ENCODE data around the gene PCIF1. TPM values are rescaled to one million over a fixed set of nuclear protein-coding genes. Genes with fewer than 3 reads are reported as not detected.
A peak's percentile ranks its signal among the peaks of the same experiment; 100 is the strongest.
"Not testable (repeated sequence)": the region's sequence is repeated elsewhere in the genome, so short reads cannot be mapped to it uniquely, and the experiment has no call there.

Gene PCIF1
- total RNA-seq, 2 experiments from 2014 or later = 41.6 to 52.3 TPM

DNA sequence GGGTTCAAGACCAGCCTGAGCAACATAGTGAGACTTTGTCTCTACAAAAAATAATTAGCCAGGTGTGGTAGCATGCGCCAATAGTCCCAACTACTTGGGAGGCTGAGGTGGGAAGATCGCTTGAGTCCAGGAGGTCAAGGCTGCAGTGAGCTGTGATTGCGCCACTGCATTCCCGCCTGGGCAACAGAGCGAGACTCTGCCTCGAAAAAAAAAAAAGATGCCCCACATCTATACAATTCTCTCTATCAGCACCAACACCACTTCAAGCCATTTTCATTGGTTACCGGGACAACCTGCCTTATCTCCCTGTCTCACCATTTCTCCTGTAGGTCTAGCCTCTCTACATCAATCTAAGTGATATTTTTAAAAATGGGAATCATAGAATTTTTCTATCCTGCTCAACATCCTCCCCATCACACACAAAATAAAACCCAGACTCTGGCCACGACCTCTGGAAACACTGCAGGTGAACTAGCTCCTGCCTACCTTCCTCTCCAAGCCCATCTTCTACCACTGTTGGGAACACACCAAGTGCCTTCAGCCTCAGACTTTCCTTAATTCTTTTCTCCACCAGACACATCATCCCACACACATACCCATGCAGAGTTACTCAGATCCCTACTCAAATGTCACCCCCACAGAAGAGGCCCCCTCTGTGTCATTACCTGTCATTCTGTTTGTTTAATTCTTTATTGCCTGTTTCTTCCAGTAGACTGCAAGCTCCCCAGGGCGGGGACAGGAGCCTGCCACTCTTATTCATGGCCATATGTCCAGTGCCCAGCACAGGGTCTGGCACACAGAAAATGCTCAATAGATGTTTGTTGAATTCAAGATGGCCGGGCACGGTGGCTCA is 12.9 kb upstream of the PCIF1 start:
- DNase-seq (no peak), ATAC-seq (no peak)
- no peak overlapping the region for H3K4me3 Mint-ChIP-seq
- H3K4me1 Mint-ChIP-seq = no peaks in the 10 kb centered on the region
- H3K36me3 Mint-ChIP-seq = no peaks in the 10 kb centered on the region
- CTCF ChIA-PET = interaction anchor here (1.0 to 1.6 kb wide), 2 partner anchors 29 to 123 kb away, joined by 3 read pairs; no protein-coding TSS in a partner anchor
- H3K27ac Mint-ChIP-seq = no peak overlapping the region
- no peaks in the 10 kb centered on the region for H3K9me3 Mint-ChIP-seq (ENCODE audit: low read depth)
- peaks cover 20% of the 10 kb centered on the region for H3K27me3 Mint-ChIP-seq

GRCh38 chr20:45924391-45925261 is 9.9 kb upstream of the PCIF1 start:
- peaks cover 20% of the 10 kb centered on the region for H3K27me3 Mint-ChIP-seq
- DNase-seq (no peak), ATAC-seq (no peak)
- H3K9me3 Mint-ChIP-seq (ENCODE audit: low read depth) = no peaks in the 10 kb centered on the region
- CTCF ChIA-PET = interaction anchor here (0.9 to 1.0 kb wide), 2 partner anchors 8 to 11 kb away, joined by 3 read pairs; no protein-coding TSS in a partner anchor
- no peaks in the 10 kb centered on the region for H3K4me1 Mint-ChIP-seq
- no peaks in the 10 kb centered on the region for H3K36me3 Mint-ChIP-seq
- no peak overlapping the region for H3K27ac Mint-ChIP-seq
- H3K4me3 Mint-ChIP-seq = no peak overlapping the region

DNA sequence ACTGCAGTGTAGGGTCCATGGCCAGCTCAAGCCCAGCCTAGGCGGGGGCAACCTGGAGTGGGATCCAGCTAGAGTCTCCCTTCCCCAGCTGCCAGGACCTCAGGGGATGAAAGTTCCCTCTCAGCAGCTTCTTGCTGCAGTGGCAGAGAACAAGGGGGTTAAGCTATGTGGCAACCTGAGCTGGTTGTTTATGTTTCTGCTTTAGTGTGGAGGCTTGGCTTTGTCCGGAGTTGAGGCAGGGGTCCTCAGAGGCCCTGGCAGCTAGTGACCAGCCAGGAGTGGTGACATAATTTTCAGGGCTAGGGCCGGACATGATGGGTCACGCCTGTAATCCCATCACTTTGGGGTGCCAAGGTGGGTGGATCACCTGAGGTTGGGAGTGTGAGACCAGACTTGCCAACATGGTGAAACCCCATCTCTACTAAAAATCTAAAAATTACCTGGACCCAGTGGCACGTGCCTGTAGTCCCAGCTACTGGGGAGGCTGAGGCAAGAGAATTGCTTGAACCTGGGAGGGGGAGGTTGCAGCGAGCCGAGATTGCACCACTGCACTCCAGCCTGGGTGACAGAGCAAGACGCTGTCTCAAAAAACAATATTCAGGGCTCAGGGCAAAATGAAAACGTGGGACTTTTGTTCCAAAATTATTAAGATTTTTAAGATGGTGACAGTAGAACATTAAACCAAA is 8.5 kb upstream of the PCIF1 start:
- no peaks in the 10 kb centered on the region for H3K36me3 Mint-ChIP-seq
- H3K4me3 Mint-ChIP-seq = no peak overlapping the region
- H3K4me1 Mint-ChIP-seq = no peaks in the 10 kb centered on the region
- H3K27ac Mint-ChIP-seq = no peak overlapping the region
- H3K27me3 Mint-ChIP-seq = peaks cover 12% of the 10 kb centered on the region
- ATAC-seq (no peak), DNase-seq (no peak)
- CTCF ChIA-PET = interaction anchor here (0.8 to 1.2 kb wide), 3 partner anchors 43 to 61 kb away, joined by 3 read pairs; no protein-coding TSS in a partner anchor
- no peaks in the 10 kb centered on the region for H3K9me3 Mint-ChIP-seq (ENCODE audit: low read depth)

GRCh38 chr20:45926731-45927070 is 7.8 kb upstream of the PCIF1 start:
- Mint-ChIP-seq H3K36me3 (no peaks in the 10 kb centered on the region), H3K27me3 (peaks cover 4% of the 10 kb centered on the region), H3K4me3 (no peak overlapping the region), H3K9me3 (ENCODE audit: low read depth) (no peaks in the 10 kb centered on the region), H3K27ac (no peak overlapping the region), H3K4me1 (no peaks in the 10 kb centered on the region)
- CTCF ChIA-PET = interaction anchor here (1.2 kb wide), 1 partner anchor 60 kb away, joined by 3 read pairs; no protein-coding TSS in a partner anchor
- ATAC-seq (no peak), DNase-seq (no peak)

DNA sequence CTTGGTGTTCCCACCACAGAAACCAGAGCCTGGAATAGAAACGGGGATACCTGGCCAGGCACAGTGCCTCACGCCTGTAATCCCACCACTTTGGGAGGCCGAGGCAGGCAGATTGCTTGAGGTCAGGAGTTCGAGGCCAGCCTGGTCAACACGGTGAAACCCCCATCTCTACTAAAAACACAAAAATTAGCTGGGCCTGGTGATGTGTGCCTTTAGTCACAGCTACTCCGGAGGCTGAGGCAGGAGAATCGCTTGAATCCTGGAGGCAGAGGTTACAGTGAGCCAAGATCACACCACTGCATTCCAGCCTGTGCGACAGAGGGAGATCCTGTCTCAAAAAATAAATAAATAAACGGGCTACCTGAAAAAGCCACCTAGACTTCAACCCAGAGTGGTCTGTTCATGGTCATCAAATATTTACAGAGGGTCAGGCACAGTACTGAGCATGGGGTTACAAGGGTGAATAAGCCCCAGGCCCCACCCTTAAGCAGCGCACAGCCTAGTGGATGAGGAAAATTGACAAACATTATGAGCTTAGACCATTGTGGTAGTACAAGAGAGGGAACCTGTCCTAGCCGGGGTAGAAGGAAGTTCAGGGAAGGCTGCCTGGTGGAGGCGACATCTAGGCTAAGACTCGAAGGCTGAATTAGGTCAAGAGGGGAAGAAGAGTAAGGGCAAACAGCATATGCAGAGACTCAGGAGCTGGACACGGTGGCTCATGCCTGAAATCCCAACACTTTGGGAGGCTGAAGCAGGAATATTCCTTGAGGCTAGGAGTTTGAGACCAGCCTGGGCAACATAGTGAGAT is 7.2 kb upstream of the PCIF1 start:
- H3K4me1 Mint-ChIP-seq = no peaks in the 10 kb centered on the region
- ATAC-seq = no peak
- DNase-seq = no peak
- H3K9me3 Mint-ChIP-seq (ENCODE audit: low read depth) = no peaks in the 10 kb centered on the region
- no peak overlapping the region for H3K27ac Mint-ChIP-seq
- peaks cover 3% of the 10 kb centered on the region for H3K27me3 Mint-ChIP-seq
- CTCF ChIA-PET = interaction anchor here (0.7 to 1.2 kb wide), 2 partner anchors 60 to 1357 kb away, joined by 3 read pairs; no protein-coding TSS in a partner anchor
- no peaks in the 10 kb centered on the region for H3K36me3 Mint-ChIP-seq
- H3K4me3 Mint-ChIP-seq = no peak overlapping the region

DNA sequence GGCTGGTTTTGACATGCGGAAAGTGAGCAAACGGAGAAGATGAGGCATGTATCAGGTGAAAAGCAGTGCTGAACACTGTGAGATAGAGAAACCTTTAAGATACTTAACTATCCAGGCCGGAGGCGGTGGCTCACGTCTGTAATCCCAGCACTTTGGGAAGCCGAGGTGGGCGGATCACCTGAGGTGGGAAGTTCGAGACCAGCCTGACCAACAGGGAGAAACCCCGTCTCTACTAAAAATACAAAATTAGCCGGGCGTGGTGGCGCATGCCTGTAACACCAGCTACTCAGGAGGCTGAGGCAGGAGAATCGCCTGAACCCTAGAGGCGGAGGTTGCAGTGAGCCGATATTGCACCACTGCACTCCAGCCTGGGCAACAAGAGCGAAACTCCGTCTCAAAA is 2.8 kb upstream of the PCIF1 start:
- CTCF ChIA-PET = interaction anchor here (1.0 to 1.5 kb wide), 2 partner anchors 39 to 133 kb away, joined by 4 to 5 read pairs; no protein-coding TSS in a partner anchor
- not testable (repeated sequence) for H3K27me3 Mint-ChIP-seq; H3K27ac Mint-ChIP-seq; H3K4me3 Mint-ChIP-seq; DNase-seq; H3K9me3 Mint-ChIP-seq (ENCODE audit: low read depth); ATAC-seq; H3K36me3 Mint-ChIP-seq
- H3K4me1 Mint-ChIP-seq = peaks cover 14% of the 10 kb centered on the region

- no peaks in the 10 kb centered on the region for H3K9me3 Mint-ChIP-seq (ENCODE audit: low read depth)
- H3K4me3 Mint-ChIP-seq = peak overlapping the region; percentile 96
- H3K27me3 Mint-ChIP-seq = no peaks in the 10 kb centered on the region
- peak overlapping the region; percentile 98 for H3K27ac Mint-ChIP-seq
- peaks cover 30% of the 10 kb centered on the region for H3K4me1 Mint-ChIP-seq
- DNase-seq = peak; percentile 84
- CTCF ChIA-PET = interaction anchor here (0.5 to 9.2 kb wide), 21 partner anchors 9 to 134 kb away, joined by 3 to 114 read pairs (median 5); partner anchors contain the start of genes CTSA, NEURL2 and ZNF335
- ATAC-seq = peak; percentile 28
- peaks cover 12% of the 10 kb centered on the region for H3K36me3 Mint-ChIP-seq
Observed at GRCh38 chr20:45933266-45934045, 1.0 kb upstream of the PCIF1 start.

DNA sequence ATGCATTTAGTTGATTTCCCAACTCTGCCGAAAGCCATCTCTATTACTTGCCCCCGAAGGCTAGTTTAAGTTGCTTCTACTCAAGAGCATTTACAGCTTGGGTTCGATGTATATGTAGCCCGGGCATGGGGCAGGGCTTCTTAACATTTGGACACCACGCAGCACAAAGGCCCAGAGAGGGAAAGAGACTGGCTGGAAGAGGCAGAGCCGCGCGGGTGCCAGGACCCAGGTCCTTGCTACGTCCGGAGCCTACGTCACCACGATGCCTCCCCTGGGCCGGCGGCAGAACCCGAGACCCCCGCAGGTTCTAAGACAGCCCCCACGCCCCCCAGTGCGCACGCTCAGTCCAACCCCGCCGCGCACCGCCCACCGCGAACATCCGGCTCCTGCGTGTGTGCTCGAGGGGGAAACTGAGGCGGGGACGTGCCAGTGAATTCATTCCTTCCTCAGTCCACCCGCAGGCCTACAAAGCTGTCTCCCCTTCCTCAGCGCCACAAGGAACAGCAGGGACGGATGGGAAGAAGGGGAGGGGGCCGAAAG is 367 bp upstream of the PCIF1 start:
- Mint-ChIP-seq H3K27me3 (no peaks in the 10 kb centered on the region), H3K27ac (peak overlapping the region; percentile 98), H3K9me3 (ENCODE audit: low read depth) (no peaks in the 10 kb centered on the region), H3K4me3 (peak overlapping the region; percentile 96), H3K36me3 (peaks cover 15% of the 10 kb centered on the region), H3K4me1 (peaks cover 31% of the 10 kb centered on the region)
- DNase-seq = no peak
- CTCF ChIA-PET = interaction anchor here (0.7 to 9.2 kb wide), 22 partner anchors 8 to 134 kb away, joined by 3 to 114 read pairs (median 5); partner anchors contain the start of genes CTSA, NEURL2, UBE2C and ZNF335
- peak; percentile 28 for ATAC-seq

DNA sequence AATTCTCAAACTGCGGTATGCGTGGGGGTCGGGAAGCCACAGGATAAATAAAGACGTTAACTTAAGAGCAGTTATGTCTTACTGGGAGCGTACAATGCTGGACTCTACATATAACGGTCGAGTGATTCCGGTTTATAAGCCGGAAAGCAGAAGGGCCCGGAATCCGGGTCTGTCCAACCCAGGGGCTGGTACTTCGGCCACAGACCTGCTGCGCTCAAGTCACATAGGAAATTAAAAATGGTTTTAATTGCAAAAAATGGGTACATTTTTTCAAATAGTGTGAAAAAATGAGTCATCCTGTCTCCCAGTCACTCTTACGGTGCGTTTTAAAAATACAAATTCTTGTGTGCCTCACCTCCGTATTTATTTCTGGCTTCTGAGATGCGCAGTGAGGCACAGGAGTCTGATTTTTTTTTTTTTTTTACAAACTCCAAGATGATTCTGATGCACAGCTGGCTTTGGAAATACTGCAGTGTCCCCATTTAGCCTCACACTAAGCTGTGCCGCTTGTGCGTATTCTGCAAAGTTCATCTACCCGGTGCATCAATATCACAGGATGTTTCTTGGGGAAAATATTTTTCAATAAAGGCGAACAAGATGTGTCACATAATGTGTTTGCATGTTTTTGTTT is 1.0 kb downstream of the PCIF1 start:
- DNase-seq (no peak), ATAC-seq (peak; percentile 13)
- Mint-ChIP-seq H3K9me3 (ENCODE audit: low read depth) (no peaks in the 10 kb centered on the region), H3K27ac (peak overlapping the region; percentile 88), H3K36me3 (peaks cover 20% of the 10 kb centered on the region), H3K27me3 (no peaks in the 10 kb centered on the region), H3K4me1 (peaks cover 35% of the 10 kb centered on the region), H3K4me3 (peak overlapping the region; percentile 96)
- CTCF ChIA-PET = interaction anchor here (0.6 to 9.2 kb wide), 8 partner anchors 11 to 145 kb away, joined by 3 to 114 read pairs (median 4); partner anchors contain the start of genes CTSA, NEURL2 and ZNF335

DNA sequence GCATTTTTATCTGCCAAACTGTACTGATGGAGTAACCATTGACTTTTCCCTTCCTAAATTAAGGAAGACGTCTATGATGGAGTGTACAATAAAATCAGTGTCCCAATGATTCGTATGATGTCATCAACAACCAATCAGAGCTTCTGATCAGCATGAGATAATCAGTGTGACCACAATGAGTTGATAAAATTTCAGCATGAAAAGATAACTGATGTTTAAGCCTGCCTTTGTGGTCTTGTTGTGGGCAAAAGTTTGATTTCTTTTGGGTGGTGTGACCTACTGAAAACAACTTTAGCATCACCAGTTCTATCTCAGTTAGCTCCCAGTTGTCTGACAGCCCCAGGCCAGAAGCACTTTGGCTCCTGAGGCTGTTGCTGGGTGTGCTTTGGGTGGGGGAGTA is 3.3 kb downstream of the PCIF1 start:
- Mint-ChIP-seq H3K9me3 (ENCODE audit: low read depth) (no peaks in the 10 kb centered on the region), H3K4me3 (no peak overlapping the region), H3K36me3 (peaks cover 21% of the 10 kb centered on the region)

More for the DNA sequence above, 3.3 kb downstream of the PCIF1 start:
- CTCF ChIA-PET = interaction anchor here (1.1 to 9.2 kb wide), 5 partner anchors 9 to 114 kb away, joined by 3 to 114 read pairs (median 3); partner anchors contain the start of gene ZNF335
- Mint-ChIP-seq H3K4me1 (peaks cover 35% of the 10 kb centered on the region), H3K27ac (peak overlapping the region; percentile 71), H3K27me3 (no peaks in the 10 kb centered on the region)
- DNase-seq (no peak), ATAC-seq (no peak)
